DND-41 (cell line): ENCODE measurements around the gene PRSS21.

Experiments used
- EZH2 ChIP-seq: IDR thresholded peaks from 3 replicates; pipeline ENCODE4 v1.6.1; 2012; ENCODE audit warnings: borderline replicate concordance, low read depth, mild to moderate bottlenecking, moderate library complexity, low read length, inconsistent platforms; ENCODE audit not compliant: severe bottlenecking
- TF ChIP-seq, protein P1 (sequence below): IDR thresholded peaks from 2 replicates; pipeline ENCODE4 v1.5.1; 2012; ENCODE audit warnings: borderline replicate concordance, low read length, moderate library complexity, mild to moderate bottlenecking; ENCODE audit not compliant: poor library complexity, severe bottlenecking; ENCODE audit errors: extremely low read depth

DNA sequence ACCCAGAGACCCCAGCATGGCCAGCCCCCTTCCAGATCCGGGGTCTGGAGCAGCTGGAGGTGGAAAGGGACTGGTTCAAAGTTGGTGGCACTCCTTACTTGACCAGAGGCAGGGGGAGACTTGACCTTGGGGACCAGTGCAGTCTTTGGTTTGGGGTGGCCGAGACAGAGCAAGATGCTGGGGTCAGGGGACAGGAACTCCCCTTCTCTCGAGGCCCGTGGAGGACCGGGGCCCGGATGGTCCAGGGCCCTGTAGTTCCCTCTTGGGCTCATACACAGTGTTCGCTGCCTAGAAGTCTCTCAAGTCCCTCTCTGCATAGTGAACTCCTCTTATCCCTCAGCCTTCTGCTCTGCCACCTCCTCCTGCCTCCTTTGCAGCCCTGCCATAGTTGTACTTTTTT, 29.1 kb upstream of the PRSS21 start:
- TF ChIP-seq, protein P1, sequence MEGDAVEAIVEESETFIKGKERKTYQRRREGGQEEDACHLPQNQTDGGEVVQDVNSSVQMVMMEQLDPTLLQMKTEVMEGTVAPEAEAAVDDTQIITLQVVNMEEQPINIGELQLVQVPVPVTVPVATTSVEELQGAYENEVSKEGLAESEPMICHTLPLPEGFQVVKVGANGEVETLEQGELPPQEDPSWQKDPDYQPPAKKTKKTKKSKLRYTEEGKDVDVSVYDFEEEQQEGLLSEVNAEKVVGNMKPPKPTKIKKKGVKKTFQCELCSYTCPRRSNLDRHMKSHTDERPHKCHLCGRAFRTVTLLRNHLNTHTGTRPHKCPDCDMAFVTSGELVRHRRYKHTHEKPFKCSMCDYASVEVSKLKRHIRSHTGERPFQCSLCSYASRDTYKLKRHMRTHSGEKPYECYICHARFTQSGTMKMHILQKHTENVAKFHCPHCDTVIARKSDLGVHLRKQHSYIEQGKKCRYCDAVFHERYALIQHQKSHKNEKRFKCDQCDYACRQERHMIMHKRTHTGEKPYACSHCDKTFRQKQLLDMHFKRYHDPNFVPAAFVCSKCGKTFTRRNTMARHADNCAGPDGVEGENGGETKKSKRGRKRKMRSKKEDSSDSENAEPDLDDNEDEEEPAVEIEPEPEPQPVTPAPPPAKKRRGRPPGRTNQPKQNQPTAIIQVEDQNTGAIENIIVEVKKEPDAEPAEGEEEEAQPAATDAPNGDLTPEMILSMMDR: no peak
- no peak for TF ChIP-seq EZH2
